Keratinocyte (primary cell): ENCODE measurements around the gene RAB11FIP4.

Experiments used
- CTCF ChIP-seq, 3 experiments: IDR thresholded peaks in 1 of 3; conservative IDR thresholded peaks in 1 of 3; optimal IDR thresholded peaks in 1 of 3; 2 replicates in 2 of 3; 3 replicates in 1 of 3; pipeline versions ENCODE3 to v1.5.1; 2011; ENCODE audit warnings: low read length in 3 of 3, mild to moderate bottlenecking in 3 of 3, moderate library complexity in 2 of 3, control low read depth in 1 of 3, inconsistent platforms in 1 of 3; ENCODE audit not compliant: insufficient read depth in 2 of 3; ENCODE audit errors: extremely low read depth in 1 of 3
- EZH2 ChIP-seq: IDR thresholded peaks from one replicate; pipeline ENCODE4 v1.6.1; 2012; ENCODE audit warnings: inconsistent platforms, mild to moderate bottlenecking, low read length, moderate library complexity

GRCh38 chr17:31388770-31389656, 2.5 kb upstream of the RAB11FIP4 start:
- TF ChIP-seq CTCF (optimal IDR thresholded peaks at IDR 0.05 in 1 of 3, IDR thresholded peaks at IDR 0.05 in 1 of 3, conservative IDR thresholded peaks at IDR 0.05 in 1 of 3; ENCODE audit: extremely low read depth in 1 of 3, insufficient read depth in 2 of 3, low read length in 3 of 3) (peak; percentile 60 to 73 (median 61)), EZH2 (no peak)
